ENCODE results near the gene HIF1A. TPM values are rescaled to one million over a fixed set of nuclear protein-coding genes. Genes with fewer than 3 reads are reported as not detected.

Gene HIF1A
- total RNA-seq, 1 experiment from 2014 or later, result 135 TPM

DNA sequence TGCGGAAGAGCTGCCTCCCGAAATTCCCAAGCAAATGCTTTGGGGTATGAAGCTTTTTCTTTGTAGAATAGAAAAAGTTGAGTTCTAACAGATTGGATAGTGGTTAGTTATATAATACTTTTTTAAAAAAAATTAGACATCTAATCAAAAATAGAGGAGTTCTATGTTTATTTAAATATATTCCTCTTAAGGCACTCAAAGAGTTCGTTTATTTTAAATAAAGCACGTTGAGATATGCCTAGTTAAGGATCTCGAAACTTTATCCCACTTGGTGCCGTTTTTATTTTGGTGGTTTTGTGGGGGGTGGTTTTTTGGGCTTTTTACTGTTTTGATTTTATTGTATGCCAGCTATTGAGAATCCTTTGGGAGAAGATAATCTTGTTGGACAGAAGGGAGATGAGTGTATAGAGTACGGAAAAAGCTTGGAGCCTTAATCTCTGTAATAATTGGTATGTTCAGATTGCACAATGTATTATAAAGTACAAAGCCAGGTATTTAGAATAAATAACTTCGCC, 56.2 kb downstream of the HIF1A start:
- TF ChIP-seq, protein P1, sequence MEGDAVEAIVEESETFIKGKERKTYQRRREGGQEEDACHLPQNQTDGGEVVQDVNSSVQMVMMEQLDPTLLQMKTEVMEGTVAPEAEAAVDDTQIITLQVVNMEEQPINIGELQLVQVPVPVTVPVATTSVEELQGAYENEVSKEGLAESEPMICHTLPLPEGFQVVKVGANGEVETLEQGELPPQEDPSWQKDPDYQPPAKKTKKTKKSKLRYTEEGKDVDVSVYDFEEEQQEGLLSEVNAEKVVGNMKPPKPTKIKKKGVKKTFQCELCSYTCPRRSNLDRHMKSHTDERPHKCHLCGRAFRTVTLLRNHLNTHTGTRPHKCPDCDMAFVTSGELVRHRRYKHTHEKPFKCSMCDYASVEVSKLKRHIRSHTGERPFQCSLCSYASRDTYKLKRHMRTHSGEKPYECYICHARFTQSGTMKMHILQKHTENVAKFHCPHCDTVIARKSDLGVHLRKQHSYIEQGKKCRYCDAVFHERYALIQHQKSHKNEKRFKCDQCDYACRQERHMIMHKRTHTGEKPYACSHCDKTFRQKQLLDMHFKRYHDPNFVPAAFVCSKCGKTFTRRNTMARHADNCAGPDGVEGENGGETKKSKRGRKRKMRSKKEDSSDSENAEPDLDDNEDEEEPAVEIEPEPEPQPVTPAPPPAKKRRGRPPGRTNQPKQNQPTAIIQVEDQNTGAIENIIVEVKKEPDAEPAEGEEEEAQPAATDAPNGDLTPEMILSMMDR (conservative IDR thresholded peaks at IDR 0.05; ENCODE audit: low read depth, low read length), result no peak
- TF ChIP-seq EZH2 (IDR thresholded peaks at IDR 0.05; ENCODE audit: borderline replicate concordance, low read depth, low read length, poor library complexity, severe bottlenecking), result no peak
- H3K27ac ChIP-seq (ENCODE audit: low read depth, low read length, poor library complexity, severe bottlenecking), result no peak overlapping the region
- H3K9me3 ChIP-seq (ENCODE audit: low read depth, low read length, poor library complexity, severe bottlenecking), result no peaks in the 10 kb centered on the region
- H3K4me1 ChIP-seq (ENCODE audit: insufficient read depth, low read length, poor library complexity, severe bottlenecking), result no peaks in the 10 kb centered on the region
- intact Hi-C loops (cut with micrococcal nuclease; ENCODE audit: unreplicated experiment), result no loop called here
- ChIA-PET POLR2A (ENCODE audit: low non-redundant PET) (interaction anchor here (0.6 kb wide), 1 partner anchor 32 kb away, joined by 7 read pairs; no protein-coding TSS in a partner anchor), CTCF (no interaction called here)
- H3K27me3 ChIP-seq (replicated peaks; ENCODE audit: insufficient read depth, low read depth, low read length, poor library complexity), result no peaks in the 10 kb centered on the region
- no TSS peak for BruUV-seq (replicated peaks)
- H3K36me3 ChIP-seq (ENCODE audit: insufficient read depth, low read length, poor library complexity, severe bottlenecking), result peaks cover 20% of the 10 kb centered on the region
- peak overlapping the region; percentile 48 for H3K4me3 ChIP-seq (ENCODE audit: low read depth, low read length, poor library complexity, severe bottlenecking)
- DNase-seq (ENCODE audit: low spot score), result no peak

DNA sequence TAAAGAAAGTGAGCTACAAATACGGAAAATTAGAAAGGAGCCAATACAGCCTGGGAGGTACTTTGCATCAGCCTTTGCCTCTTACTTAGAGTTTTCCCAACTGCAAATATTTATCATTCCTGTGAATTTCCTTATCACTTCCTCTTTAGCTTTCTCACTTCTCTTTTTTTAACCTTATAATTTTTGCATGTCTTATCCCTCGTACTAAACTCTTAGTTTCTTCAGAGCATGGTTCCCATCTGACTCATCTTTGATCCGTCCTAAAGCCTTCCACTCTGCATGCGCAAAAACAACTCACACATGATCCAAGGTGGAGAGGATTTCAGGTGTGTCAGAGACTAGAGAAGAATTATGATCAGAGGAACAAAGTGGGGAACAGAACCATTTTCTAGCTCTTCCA, 57.3 kb downstream of the HIF1A start:
- no peaks in the 10 kb centered on the region for H3K4me1 ChIP-seq (ENCODE audit: insufficient read depth, low read length, poor library complexity, severe bottlenecking)
- H3K9me3 ChIP-seq (ENCODE audit: low read depth, low read length, poor library complexity, severe bottlenecking), result no peaks in the 10 kb centered on the region
- DNase-seq (ENCODE audit: low spot score), result no peak
- TF ChIP-seq, protein P1 (conservative IDR thresholded peaks at IDR 0.05; ENCODE audit: low read depth, low read length), result no peak
- no peak for TF ChIP-seq EZH2 (IDR thresholded peaks at IDR 0.05; ENCODE audit: borderline replicate concordance, low read depth, low read length, poor library complexity, severe bottlenecking)
- H3K27ac ChIP-seq (ENCODE audit: low read depth, low read length, poor library complexity, severe bottlenecking), result no peak overlapping the region
- ChIA-PET CTCF (no interaction called here), POLR2A (ENCODE audit: low non-redundant PET) (interaction anchor here (0.6 kb wide), 1 partner anchor 58 kb away, joined by 3 read pairs; the partner anchor contains the start of gene HIF1A)
- intact Hi-C loops (cut with micrococcal nuclease; ENCODE audit: unreplicated experiment), result no loop called here
- H3K4me3 ChIP-seq (ENCODE audit: low read depth, low read length, poor library complexity, severe bottlenecking), result no peak overlapping the region
- no peaks in the 10 kb centered on the region for H3K27me3 ChIP-seq (replicated peaks; ENCODE audit: insufficient read depth, low read depth, low read length, poor library complexity)
- BruUV-seq (replicated peaks), result no TSS peak
- H3K36me3 ChIP-seq (ENCODE audit: insufficient read depth, low read length, poor library complexity, severe bottlenecking), result peaks cover 9% of the 10 kb centered on the region

DNA sequence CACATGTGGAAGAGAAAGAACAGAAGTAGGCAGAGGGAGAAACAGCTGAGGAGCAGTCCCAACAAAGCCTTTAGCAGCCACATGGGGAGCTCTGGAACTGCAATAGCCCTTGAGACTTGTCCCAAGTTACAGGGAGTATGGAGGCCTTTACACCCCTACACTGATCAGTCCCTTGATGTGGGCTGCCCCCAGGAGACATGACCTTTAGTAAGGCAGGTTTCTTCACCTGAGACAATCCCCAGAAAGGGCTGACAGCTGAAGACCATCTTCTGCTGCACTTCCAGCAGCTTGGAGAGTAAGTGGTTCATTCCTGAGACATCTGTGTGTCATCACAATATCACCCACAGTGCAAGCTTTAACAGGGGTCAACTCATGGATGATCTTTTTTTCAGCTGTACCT, 58.3 kb downstream of the HIF1A start:
- no TSS peak for BruUV-seq (replicated peaks)
- no peaks in the 10 kb centered on the region for H3K27me3 ChIP-seq (replicated peaks; ENCODE audit: insufficient read depth, low read depth, low read length, poor library complexity)
- H3K4me3 ChIP-seq (ENCODE audit: low read depth, low read length, poor library complexity, severe bottlenecking), result no peak overlapping the region
- H3K36me3 ChIP-seq (ENCODE audit: insufficient read depth, low read length, poor library complexity, severe bottlenecking), result no peaks in the 10 kb centered on the region
- no peaks in the 10 kb centered on the region for H3K4me1 ChIP-seq (ENCODE audit: insufficient read depth, low read length, poor library complexity, severe bottlenecking)
- intact Hi-C loops (cut with micrococcal nuclease; ENCODE audit: unreplicated experiment), result no loop called here
- TF ChIP-seq, protein P1 (conservative IDR thresholded peaks at IDR 0.05; ENCODE audit: low read depth, low read length), result no peak
- TF ChIP-seq EZH2 (IDR thresholded peaks at IDR 0.05; ENCODE audit: borderline replicate concordance, low read depth, low read length, poor library complexity, severe bottlenecking), result no peak
- POLR2A ChIA-PET (ENCODE audit: low non-redundant PET), result no interaction called here
- H3K27ac ChIP-seq (ENCODE audit: low read depth, low read length, poor library complexity, severe bottlenecking), result no peak overlapping the region
- CTCF ChIA-PET, result no interaction called here
- H3K9me3 ChIP-seq (ENCODE audit: low read depth, low read length, poor library complexity, severe bottlenecking), result no peaks in the 10 kb centered on the region
- no peak for DNase-seq (ENCODE audit: low spot score)

Measured in A673 (cell line).